Endodermal cell (in vitro differentiated cells): ENCODE measurements around the gene C1orf115. TPM values are rescaled to one million over a fixed set of nuclear protein-coding genes. Genes with fewer than 3 reads are reported as not detected.
A peak's percentile ranks its signal among the peaks of the same experiment; 100 is the strongest.

Source experiments
- DNase-seq: peaks from one replicate; pipeline ENCODE4 v3.0.0-alpha.2; 2017
- H3K27ac ChIP-seq: 2 replicates; pipeline ENCODE4 v1.5.1; 2013; ENCODE audit warnings: mild to moderate bottlenecking, low read depth, low read length, moderate library complexity
- H3K27me3 ChIP-seq: 2 replicates; pipeline ENCODE4 v1.6.1; 2013; ENCODE audit warnings: mild to moderate bottlenecking, low read length, moderate library complexity; ENCODE audit not compliant: insufficient read depth, control insufficient read depth, poor library complexity, severe bottlenecking
- H3K36me3 ChIP-seq: 2 replicates; pipeline ENCODE4 v1.7.0; 2013; ENCODE audit warnings: mild to moderate bottlenecking, low read length, moderate library complexity; ENCODE audit not compliant: control insufficient read depth, insufficient read depth
- H3K4me1 ChIP-seq: one replicate; pipeline ENCODE4 v1.7.0; 2013; ENCODE audit warnings: low read length; ENCODE audit not compliant: control insufficient read depth, insufficient read depth
- H3K4me3 ChIP-seq: 2 replicates; pipeline ENCODE4 v1.5.1; 2013; ENCODE audit warnings: mild to moderate bottlenecking, low read length, moderate library complexity
- H3K9ac ChIP-seq: 2 replicates; pipeline ENCODE4 v1.6.1; 2013; ENCODE audit warnings: mild to moderate bottlenecking, low read length, moderate library complexity; ENCODE audit not compliant: poor library complexity, severe bottlenecking; ENCODE audit errors: extremely low read depth
- H3K9me3 ChIP-seq: 2 replicates; pipeline ENCODE4 v1.6.1; 2013; ENCODE audit warnings: mild to moderate bottlenecking, low read length, moderate library complexity; ENCODE audit not compliant: control insufficient read depth
- H3K27ac Mint-ChIP-seq: 2 replicates; pipeline ENCODE4 v1.8.0; 2020; ENCODE audit warnings: mixed read lengths
- H3K27me3 Mint-ChIP-seq: 2 replicates; pipeline ENCODE4 v1.8.0; 2021; ENCODE audit warnings: mild to moderate bottlenecking, mixed read lengths; ENCODE audit not compliant: insufficient read depth
- H3K36me3 Mint-ChIP-seq: 2 replicates; pipeline ENCODE4 v1.8.0; 2020; ENCODE audit warnings: low read depth, mixed read lengths
- H3K4me1 Mint-ChIP-seq: 2 replicates; pipeline ENCODE4 v1.8.0; 2020; ENCODE audit warnings: mixed read lengths
- H3K4me3 Mint-ChIP-seq: 2 replicates; pipeline ENCODE4 v1.8.0; 2020; ENCODE audit warnings: mild to moderate bottlenecking, moderate library complexity, mixed read lengths
- H3K9me3 Mint-ChIP-seq: 2 replicates; pipeline ENCODE4 v1.8.0; 2020; ENCODE audit warnings: mild to moderate bottlenecking, mixed read lengths
- WGBS, 2 experiments: methylation state at CpG; one replicate each; pipeline versions ENCODE4 v1.1.5 to v1.1.7; 2013; ENCODE audit warnings: missing lambda C conversion rate in 2 of 2, mixed read lengths in 1 of 2; ENCODE audit not compliant: insufficient coverage in 1 of 2, insufficient read length in 1 of 2; 5-methylcytosine and 5-hydroxymethylcytosine counted together
- long read RNA-seq, 4 experiments: library from polyadenylated mRNA in 2 of 4; library from RNA in 1 of 4; library from capped mRNA in 1 of 4; stranded (forward) in 3 of 4; unstranded in 1 of 4; transcript quantifications; one replicate each; pipeline ENCODE4 v2.0.0, GENCODE V29; 2020 to 2021; ENCODE audit warnings: inconsistent platforms in 1 of 4
- polyA plus RNA-seq, 2 experiments: library from polyadenylated mRNA; stranded (reverse); fragments of 50-300 nt; gene quantifications; one replicate each; pipeline ENCODE4 v1.2.3, GENCODE V29; 2013
- total RNA-seq, 2 donors: library from RNA; stranded (reverse); fragmentation: NEBNext Ultra II Directional in 1 of 2; extraction: Animal tissue kit (Norgen Biotek cat#: 25700) in 1 of 2; gene quantifications; 2 replicates in 1 of 2; 3 replicates in 1 of 2; pipeline ENCODE4 v1.2.1, GENCODE V29; 2021
- TF ChIP-seq, protein P1 (sequence below): fragments of 200-600 bp; sonication (generic); conservative IDR thresholded peaks from 2 replicates; pipeline ENCODE4 v1.5.0; 2021; ENCODE audit warnings: antibody characterized with exemption, mild to moderate bottlenecking

C1orf115 gene
- total RNA-seq = 10 to 100 TPM in 1 of 2 donors, 1 to 10 TPM in 1; 7.5 to 11.5 TPM
- 2.8 TPM for polyA plus RNA-seq (2013, experiment 1 of 2)
- polyA plus RNA-seq (2013, experiment 2 of 2) = 2.6 TPM
- long read RNA-seq, experiment 1, partial matches to known transcripts = 0 of 3 reads
- long read RNA-seq, experiment 1, other reads (novel, unspliced or antisense) = 3 of 3 reads
- long read RNA-seq, experiment 2, transcript C1orf115-201 (2 exons, 3,413 nt) = major isoform, 39 of 42 reads
- long read RNA-seq, experiment 2, partial matches to known transcripts = 2 of 42 reads
- long read RNA-seq, experiment 2, other reads (novel, unspliced or antisense) = 1 of 42 reads
- long read RNA-seq, experiment 3, partial matches to known transcripts = 1 of 1 reads
- long read RNA-seq, experiment 3, other reads (novel, unspliced or antisense) = 0 of 1 reads
- long read RNA-seq, experiment 4 = 0 reads

- no peaks in the 10 kb centered on the region for H3K36me3 ChIP-seq
- H3K4me1 ChIP-seq = no peaks in the 10 kb centered on the region
- H3K27ac ChIP-seq = no peak within 1 kb of the TSS
- H3K27me3 ChIP-seq = peaks cover 31% of the 10 kb centered on the region
- H3K27ac Mint-ChIP-seq = peak within 1 kb of the TSS; percentile 80
- H3K9me3 Mint-ChIP-seq = no peaks in the 10 kb centered on the region
- no peaks in the 10 kb centered on the region for H3K9me3 ChIP-seq
- H3K36me3 Mint-ChIP-seq = no peaks in the 10 kb centered on the region
- peak within 1 kb of the TSS; percentile 77 for H3K4me3 Mint-ChIP-seq
- DNase-seq = peak; percentile 96
- peak within 1 kb of the TSS; percentile 83 for H3K4me3 ChIP-seq
- peaks cover 7% of the 10 kb centered on the region for H3K4me1 Mint-ChIP-seq
- 2 to 4% methylated on average over 24 to 96 of the region's 96 CpGs for WGBS, 2 experiments
- peak within 1 kb of the TSS; percentile 35 for H3K9ac ChIP-seq
- peaks cover 39% of the 10 kb centered on the region for H3K27me3 Mint-ChIP-seq
- TF ChIP-seq, protein P1, sequence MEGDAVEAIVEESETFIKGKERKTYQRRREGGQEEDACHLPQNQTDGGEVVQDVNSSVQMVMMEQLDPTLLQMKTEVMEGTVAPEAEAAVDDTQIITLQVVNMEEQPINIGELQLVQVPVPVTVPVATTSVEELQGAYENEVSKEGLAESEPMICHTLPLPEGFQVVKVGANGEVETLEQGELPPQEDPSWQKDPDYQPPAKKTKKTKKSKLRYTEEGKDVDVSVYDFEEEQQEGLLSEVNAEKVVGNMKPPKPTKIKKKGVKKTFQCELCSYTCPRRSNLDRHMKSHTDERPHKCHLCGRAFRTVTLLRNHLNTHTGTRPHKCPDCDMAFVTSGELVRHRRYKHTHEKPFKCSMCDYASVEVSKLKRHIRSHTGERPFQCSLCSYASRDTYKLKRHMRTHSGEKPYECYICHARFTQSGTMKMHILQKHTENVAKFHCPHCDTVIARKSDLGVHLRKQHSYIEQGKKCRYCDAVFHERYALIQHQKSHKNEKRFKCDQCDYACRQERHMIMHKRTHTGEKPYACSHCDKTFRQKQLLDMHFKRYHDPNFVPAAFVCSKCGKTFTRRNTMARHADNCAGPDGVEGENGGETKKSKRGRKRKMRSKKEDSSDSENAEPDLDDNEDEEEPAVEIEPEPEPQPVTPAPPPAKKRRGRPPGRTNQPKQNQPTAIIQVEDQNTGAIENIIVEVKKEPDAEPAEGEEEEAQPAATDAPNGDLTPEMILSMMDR = peak; percentile 100
Measured at GRCh38 chr1:220690140-220691052, at the start of gene C1orf115. TSS of gene C1orf115 (plus strand) at chr1:220690363. CDS start at chr1:220690403, 40 bp downstream.

GRCh38 chr1:220642285-220642684, 47.9 kb upstream of the C1orf115 start:
- peaks cover 16% of the 10 kb centered on the region for H3K9me3 Mint-ChIP-seq
- no peaks in the 10 kb centered on the region for H3K27me3 ChIP-seq
- no peak overlapping the region for H3K4me3 ChIP-seq
- H3K9ac ChIP-seq = no peak overlapping the region
- peaks cover 42% of the 10 kb centered on the region for H3K36me3 Mint-ChIP-seq
- no peaks in the 10 kb centered on the region for H3K27me3 Mint-ChIP-seq
- H3K4me1 Mint-ChIP-seq = peaks cover 9% of the 10 kb centered on the region
- no peak overlapping the region for H3K27ac ChIP-seq
- H3K36me3 ChIP-seq = peaks cover 3% of the 10 kb centered on the region
- TF ChIP-seq, protein P1 = no peak
- no peak overlapping the region for H3K27ac Mint-ChIP-seq
- H3K4me1 ChIP-seq = peaks cover 12% of the 10 kb centered on the region
- DNase-seq = no peak
- WGBS, 2 experiments = 91 to 100% methylated on average over 2 to 4 of the region's 4 CpGs
- H3K9me3 ChIP-seq = peaks cover 19% of the 10 kb centered on the region
- no peak overlapping the region for H3K4me3 Mint-ChIP-seq

DNA sequence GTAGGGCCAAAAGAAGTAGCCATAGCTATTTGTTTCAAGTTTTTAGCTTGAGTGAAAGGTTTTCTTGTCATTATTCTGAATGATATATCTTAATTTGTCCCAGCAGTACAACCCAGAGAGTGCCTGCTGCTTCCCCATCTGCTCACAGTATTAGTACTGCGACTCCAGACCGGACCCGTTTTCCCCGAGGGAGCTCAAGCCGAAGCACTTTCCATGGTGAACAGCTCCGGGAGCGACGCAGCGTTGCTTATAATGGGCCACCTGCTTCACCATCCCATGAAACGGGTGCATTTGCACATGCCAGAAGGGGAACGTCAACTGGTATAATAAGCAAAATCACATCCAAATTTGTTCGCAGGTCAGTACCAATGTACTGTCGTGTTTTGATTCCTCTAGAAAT, 37.2 kb upstream of the C1orf115 start:
- no peaks in the 10 kb centered on the region for H3K27me3 ChIP-seq
- no peak overlapping the region for H3K9ac ChIP-seq
- Mint-ChIP-seq H3K4me1 (no peaks in the 10 kb centered on the region), H3K4me3 (no peak overlapping the region), H3K27me3 (no peaks in the 10 kb centered on the region), H3K27ac (no peak overlapping the region), H3K9me3 (no peaks in the 10 kb centered on the region), H3K36me3 (peaks cover 6% of the 10 kb centered on the region)
- WGBS, 2 experiments = 96% methylated on average over 9 to 13 of the region's 13 CpGs
- H3K4me1 ChIP-seq = no peaks in the 10 kb centered on the region
- H3K36me3 ChIP-seq = peaks cover 4% of the 10 kb centered on the region
- no peaks in the 10 kb centered on the region for H3K9me3 ChIP-seq
- H3K4me3 ChIP-seq = no peak overlapping the region
- no peak for DNase-seq
- H3K27ac ChIP-seq = no peak overlapping the region
- TF ChIP-seq, protein P1 = no peak
